Small intestine (tissue), 7 donors: ENCODE results near the gene TIGD1. TPM values are rescaled to one million over a fixed set of nuclear protein-coding genes. Genes with fewer than 3 reads are reported as not detected.

Experiments
- DNase-seq, 2 donors: peaks; one replicate each; pipeline versions ENCODE4 v3.0.0 to v3.0.0-alpha.2; 2013
- FAIRE-seq: peaks from 2 replicates; lab custom pipeline; 2012; peaks lifted over from hg19 to GRCh38; lab: Jason Lieb, UNC
- H3K27ac ChIP-seq, 3 donors: one replicate each; pipeline ENCODE4 v1.5.1; 2013; ENCODE audit warnings: low read length in 2 of 3, mild to moderate bottlenecking in 2 of 3, control low read depth in 1 of 3, inconsistent platforms in 1 of 3, low read depth in 1 of 3, moderate library complexity in 1 of 3
- H3K27me3 ChIP-seq, 3 donors: one replicate each; pipeline ENCODE4 v1.6.1; 2013; ENCODE audit warnings: low read length in 3 of 3, inconsistent platforms in 1 of 3; ENCODE audit not compliant: control insufficient read depth in 3 of 3, insufficient read depth in 3 of 3
- H3K36me3 ChIP-seq, 3 donors: one replicate each; pipeline ENCODE4 v1.6.1; 2013; ENCODE audit warnings: low read length in 3 of 3, inconsistent platforms in 1 of 3, low read depth in 1 of 3, mild to moderate bottlenecking in 1 of 3, moderate library complexity in 1 of 3; ENCODE audit not compliant: control insufficient read depth in 3 of 3, insufficient read depth in 2 of 3
- H3K4me1 ChIP-seq, 3 donors: one replicate each; pipeline ENCODE4 v1.6.1; 2013; ENCODE audit warnings: low read length in 2 of 3, inconsistent platforms in 1 of 3, low read depth in 1 of 3, mild to moderate bottlenecking in 1 of 3, moderate library complexity in 1 of 3; ENCODE audit not compliant: control insufficient read depth in 3 of 3, insufficient read depth in 2 of 3
- H3K4me3 ChIP-seq, 3 donors: one replicate each; pipeline ENCODE4 v1.5.1; 2013; ENCODE audit warnings: low read length in 3 of 3, control low read depth in 1 of 3, inconsistent platforms in 1 of 3, low read depth in 1 of 3, mild to moderate bottlenecking in 1 of 3, moderate library complexity in 1 of 3
- H3K9me3 ChIP-seq, 2 donors: one replicate each; pipeline ENCODE4 v1.6.1; 2013; ENCODE audit warnings: low read depth in 1 of 2, low read length in 1 of 2; ENCODE audit not compliant: control insufficient read depth in 2 of 2, insufficient read depth in 1 of 2
- WGBS, 3 donors: extraction: QIAGEN DNeasy Blood & Tissue Kit; methylation state at CpG; one replicate each; pipeline ENCODE4 v1.1.7; 2013; 5-methylcytosine and 5-hydroxymethylcytosine counted together
- polyA plus RNA-seq, 4 donors: library from polyadenylated mRNA; stranded (reverse) in 3 of 4; unstranded in 1 of 4; fragments of 200-250 nt in 3 of 4; fragments of 120-200 nt in 1 of 4; gene quantifications; one replicate each; pipeline versions ENCODE4 v1.2.1 to v1.2.3, GENCODE V29; 2013
- donor health status: healthy with polysubstance abuse.
- donor health status: control.
- donor health status: control.
- donor health status: Bipolar disorder and iron deficiency.
- donor health status: healthy.

The TIGD1 gene
- polyA plus RNA-seq, 4 donors, result 0.54 to 6.6 (median 3.0) TPM

- peak overlapping the region in 1 of 3 donors; percentile 72 for H3K27ac ChIP-seq
- no peaks in the 10 kb centered on the region for H3K9me3 ChIP-seq
- 83 to 90% (median 83%) methylated on average over 7 of the region's 7 CpGs for WGBS, 3 donors
- peak in 1 of 2 donors; percentile 86 for DNase-seq
- H3K27me3 ChIP-seq, result peaks cover 0 to 14% (median 6%) of the 10 kb centered on the region in 3 donors
- H3K4me1 ChIP-seq, result peaks cover 0 to 37% (median 0%) of the 10 kb centered on the region in 3 donors
- FAIRE-seq, result no peak
- no peak overlapping the region for H3K4me3 ChIP-seq
- H3K36me3 ChIP-seq, result no peaks in the 10 kb centered on the region
Observed at GRCh38 chr2:232515639-232516038, 34.7 kb downstream of the TIGD1 start.

GRCh38 chr2:232513353-232513752 lies 37.0 kb downstream of the TIGD1 start:
- peak; percentile 32 to 35 for DNase-seq
- no peaks in the 10 kb centered on the region for H3K27me3 ChIP-seq
- peaks cover 0 to 37% (median 0%) of the 10 kb centered on the region in 3 donors for H3K4me1 ChIP-seq
- FAIRE-seq, result no peak
- H3K27ac ChIP-seq, result no peak overlapping the region
- no peaks in the 10 kb centered on the region for H3K9me3 ChIP-seq
- 60 to 77% (median 67%) methylated on average over 5 of the region's 5 CpGs for WGBS, 3 donors
- H3K4me3 ChIP-seq, result no peak overlapping the region
- H3K36me3 ChIP-seq, result no peaks in the 10 kb centered on the region

GRCh38 chr2:232512602-232513001 lies 37.8 kb downstream of the TIGD1 start:
- Histone ChIP-seq H3K27ac (no peak overlapping the region), H3K9me3 (no peaks in the 10 kb centered on the region), H3K36me3 (no peaks in the 10 kb centered on the region), H3K27me3 (peaks cover 0 to 4% (median 0%) of the 10 kb centered on the region in 3 donors), H3K4me1 (peaks cover 0 to 32% (median 0%) of the 10 kb centered on the region in 3 donors), H3K4me3 (no peak overlapping the region)
- DNase-seq (peak in 1 of 2 donors; percentile 75), FAIRE-seq (no peak)
- 74 to 78% (median 75%) methylated on average over 10 of the region's 10 CpGs for WGBS, 3 donors

GRCh38 chr2:232511336-232511890 lies 38.9 kb downstream of the TIGD1 start:
- Histone ChIP-seq H3K4me1 (peaks cover 0 to 25% (median 0%) of the 10 kb centered on the region in 3 donors), H3K27ac (no peak overlapping the region), H3K36me3 (no peaks in the 10 kb centered on the region), H3K27me3 (peaks cover 0 to 13% (median 0%) of the 10 kb centered on the region in 3 donors), H3K9me3 (no peaks in the 10 kb centered on the region), H3K4me3 (no peak overlapping the region)
- DNase-seq (no peak), FAIRE-seq (no peak)
- WGBS, 3 donors, result 52 to 61% (median 54%) methylated on average over 11 of the region's 11 CpGs

- no peak for FAIRE-seq
- H3K4me1 ChIP-seq, result peaks cover 0 to 9% (median 0%) of the 10 kb centered on the region in 3 donors
- H3K27me3 ChIP-seq, result peaks cover 0 to 43% (median 16%) of the 10 kb centered on the region in 3 donors
- H3K4me3 ChIP-seq, result no peak overlapping the region
- 65 to 79% (median 71%) methylated on average over 7 of the region's 7 CpGs for WGBS, 3 donors
- no peaks in the 10 kb centered on the region for H3K9me3 ChIP-seq
- DNase-seq, result no peak
- no peak overlapping the region for H3K27ac ChIP-seq
- no peaks in the 10 kb centered on the region for H3K36me3 ChIP-seq
Observed at GRCh38 chr2:232508251-232508650, 42.1 kb downstream of the TIGD1 start.

- no peak overlapping the region for H3K4me3 ChIP-seq
- H3K4me1 ChIP-seq, result peaks cover 0 to 16% (median 0%) of the 10 kb centered on the region in 3 donors
- FAIRE-seq (no peak), DNase-seq (no peak)
- H3K9me3 ChIP-seq, result no peaks in the 10 kb centered on the region
- peaks cover 0 to 55% (median 16%) of the 10 kb centered on the region in 3 donors for H3K27me3 ChIP-seq
- 66 to 68% (median 66%) methylated on average over 4 of the region's 4 CpGs for WGBS, 3 donors
- no peak overlapping the region for H3K27ac ChIP-seq
- no peaks in the 10 kb centered on the region for H3K36me3 ChIP-seq
Observed at GRCh38 chr2:232506709-232507108, 43.6 kb downstream of the TIGD1 start.

GRCh38 chr2:232505856-232506255 lies 44.5 kb downstream of the TIGD1 start:
- Histone ChIP-seq H3K4me3 (no peak overlapping the region), H3K27ac (no peak overlapping the region), H3K36me3 (no peaks in the 10 kb centered on the region), H3K9me3 (no peaks in the 10 kb centered on the region), H3K4me1 (peaks cover 0 to 22% (median 0%) of the 10 kb centered on the region in 3 donors), H3K27me3 (peaks cover 0 to 57% (median 17%) of the 10 kb centered on the region in 3 donors)
- 43 to 65% (median 53%) methylated on average over 10 of the region's 10 CpGs for WGBS, 3 donors
- FAIRE-seq, result no peak
- no peak for DNase-seq

- Histone ChIP-seq H3K4me1 (peaks cover 0 to 22% (median 0%) of the 10 kb centered on the region in 3 donors), H3K36me3 (no peaks in the 10 kb centered on the region), H3K27me3 (peaks cover 0 to 61% (median 20%) of the 10 kb centered on the region in 3 donors), H3K27ac (no peak overlapping the region), H3K4me3 (no peak overlapping the region), H3K9me3 (no peaks in the 10 kb centered on the region)
- DNase-seq (no peak), FAIRE-seq (no peak)
- WGBS, 3 donors, result 66 to 84% (median 75%) methylated on average over 2 of the region's 2 CpGs
Observed at GRCh38 chr2:232504438-232504837, 45.9 kb downstream of the TIGD1 start.
